IMR-90 (cell line): ENCODE data around the gene PCSK6. TPM values are rescaled to one million over a fixed set of nuclear protein-coding genes. Genes with fewer than 3 reads are reported as not detected.

Experiments used
- ATAC-seq: fragments of 200-7000 bp; cut with Tn5 transposase; 2 replicates; pipeline ENCODE4 v1.9.1; 2020; ENCODE audit warnings: low read depth, mild to moderate bottlenecking, moderate library complexity
- BruUV-seq: library from RNA; stranded (reverse); fragments of 400-500 nt; replicated peaks from 2 replicates; lab custom pipeline; 2021; lab: Mats Ljungman, UMichigan
- CTCF ChIA-PET: fragments of 300-600 bp; formaldehyde crosslinking; extraction: SDS; loops from one replicate; lab custom pipeline; 2021; ENCODE audit warnings: antibody characterized with exemption; lab: Yijun Ruan, JAX
- POLR2A ChIA-PET: fragments of 300-600 bp; sonication (Branson Sonifier 250); formaldehyde crosslinking; loops from one replicate; lab custom pipeline; 2022; ENCODE audit warnings: antibody characterized with exemption; ENCODE audit not compliant: unreplicated experiment; lab: Charles Lee
- DNase-seq: peaks from one replicate; pipeline ENCODE4 v3.0.0; 2013
- H2AFZ ChIP-seq: replicated peaks from 2 replicates; pipeline ENCODE3; 2013; ENCODE audit warnings: low read length, mild to moderate bottlenecking; ENCODE audit not compliant: poor library complexity
- H2AK5ac ChIP-seq: 2 replicates; pipeline ENCODE4 v1.6.1; 2013; ENCODE audit warnings: low read depth, low read length, inconsistent platforms
- H2AK9ac ChIP-seq: replicated peaks from 2 replicates; pipeline ENCODE3; 2013; ENCODE audit warnings: mild to moderate bottlenecking, low read depth, low read length, moderate library complexity; ENCODE audit not compliant: poor library complexity
- H2BK120ac ChIP-seq: 2 replicates; pipeline ENCODE4 v1.6.1; 2013; ENCODE audit warnings: low read depth, low read length, inconsistent platforms
- H2BK15ac ChIP-seq: 3 replicates; pipeline ENCODE4 v1.6.1; 2013; ENCODE audit warnings: low read depth, low read length, inconsistent platforms
- H2BK20ac ChIP-seq: 2 replicates; pipeline ENCODE4 v1.6.1; 2013; ENCODE audit warnings: low read depth, mild to moderate bottlenecking, inconsistent platforms, low read length, moderate library complexity
- H2BK5ac ChIP-seq: 2 replicates; pipeline ENCODE4 v1.6.1; 2013; ENCODE audit warnings: mild to moderate bottlenecking, low read depth, low read length, inconsistent platforms; ENCODE audit not compliant: poor library complexity, severe bottlenecking
- H3K14ac ChIP-seq: replicated peaks from 2 replicates; pipeline ENCODE4 v1.6.1; 2013; ENCODE audit warnings: low read depth, low read length, inconsistent platforms
- H3K18ac ChIP-seq: 2 replicates; pipeline ENCODE4 v1.6.1; 2013; ENCODE audit warnings: low read depth, low read length, control low read depth
- H3K23ac ChIP-seq: 2 replicates; pipeline ENCODE4 v1.6.1; 2013; ENCODE audit warnings: low read depth, low read length, inconsistent platforms
- H3K27ac ChIP-seq: 2 replicates; pipeline ENCODE4 v1.5.1; 2013; ENCODE audit warnings: mild to moderate bottlenecking, control low read depth, low read length; ENCODE audit not compliant: insufficient read depth
- H3K27me3 ChIP-seq: 2 replicates; pipeline ENCODE4 v1.6.1; 2013; ENCODE audit warnings: low read length; ENCODE audit not compliant: control insufficient read depth, insufficient read depth
- H3K36me3 ChIP-seq: 2 replicates; pipeline ENCODE4 v1.6.1; 2013; ENCODE audit warnings: low read length, mixed read lengths; ENCODE audit not compliant: control insufficient read depth, insufficient read depth
- H3K4ac ChIP-seq: 2 replicates; pipeline ENCODE4 v1.6.1; 2013; ENCODE audit warnings: low read depth, low read length, inconsistent platforms
- H3K4me1 ChIP-seq: 2 replicates; pipeline ENCODE4 v1.6.1; 2013; ENCODE audit warnings: low read length, mixed read lengths; ENCODE audit not compliant: control insufficient read depth, insufficient read depth
- H3K4me2 ChIP-seq: 2 replicates; pipeline ENCODE4 v1.6.1; 2013; ENCODE audit warnings: low read depth, mild to moderate bottlenecking, control low read depth, low read length, moderate library complexity
- H3K4me3 ChIP-seq: 2 replicates; pipeline ENCODE4 v1.5.1; 2013; ENCODE audit warnings: low read depth, mild to moderate bottlenecking, control low read depth, low read length, moderate library complexity; ENCODE audit not compliant: insufficient read depth
- H3K56ac ChIP-seq: 2 replicates; pipeline ENCODE4 v1.6.1; 2013; ENCODE audit warnings: low read length, inconsistent platforms; ENCODE audit not compliant: insufficient read depth; ENCODE audit errors: extremely low read depth
- H3K79me1 ChIP-seq, 2 experiments: 2 replicates each; pipeline ENCODE4 v1.6.1; 2013; ENCODE audit warnings: low read length in 2 of 2, inconsistent platforms in 1 of 2, low read depth in 1 of 2
- H3K9ac ChIP-seq: 2 replicates; pipeline ENCODE4 v1.6.1; 2013; ENCODE audit warnings: low read depth, low read length, control low read depth
- H3K9me1 ChIP-seq: 2 replicates; pipeline ENCODE4 v1.6.1; 2013; ENCODE audit warnings: low read length, inconsistent platforms; ENCODE audit not compliant: insufficient read depth
- H3K9me3 ChIP-seq: 2 replicates; pipeline ENCODE4 v1.6.1; 2013; ENCODE audit warnings: low read length; ENCODE audit not compliant: control insufficient read depth, insufficient read depth
- H4K20me1 ChIP-seq: 2 replicates; pipeline ENCODE4 v1.6.1; 2013; ENCODE audit warnings: low read length, inconsistent platforms; ENCODE audit not compliant: insufficient read depth
- H4K5ac ChIP-seq: 2 replicates; pipeline ENCODE4 v1.6.1; 2013; ENCODE audit warnings: mild to moderate bottlenecking, low read depth, low read length, control low read depth
- H4K8ac ChIP-seq, 2 experiments: 2 replicates each; pipeline ENCODE4 v1.6.1; 2013; ENCODE audit warnings: low read depth in 2 of 2, low read length in 2 of 2, control low read depth in 1 of 2, inconsistent platforms in 1 of 2
- H4K91ac ChIP-seq: 2 replicates; pipeline ENCODE4 v1.6.1; 2013; ENCODE audit warnings: low read depth, low read length, inconsistent platforms; ENCODE audit not compliant: insufficient read depth
- CEBPB ChIP-seq: IDR thresholded peaks from 2 replicates; pipeline ENCODE4 v1.6.1; 2012; ENCODE audit warnings: low read depth, low read length, improper control_type of control experiment
- WGBS, 2 experiments: methylation state at CpG; one replicate each; pipeline versions ENCODE4 v1.1.5 to v1.1.7; 2013; ENCODE audit warnings: missing lambda C conversion rate in 2 of 2; ENCODE audit not compliant: insufficient read length in 1 of 2; ENCODE audit errors: extremely low coverage in 2 of 2; 5-methylcytosine and 5-hydroxymethylcytosine counted together
- dilution Hi-C: fragments of 300-500 bp; cut with HindIII; formaldehyde crosslinking; loops from one replicate; pipeline ENCODE4 v1.14.3; 2018; ENCODE audit warnings: low sequenced_read_pairs; ENCODE audit not compliant: unreplicated experiment
- in situ Hi-C: fragments of 300-500 bp; cut with MboI; formaldehyde crosslinking; loops from 3 replicates; pipeline ENCODE4 v1.14.3; 2019; ENCODE audit warnings: low sequenced_read_pairs, inconsistent platforms, mixed read lengths
- intact Hi-C: fragments of 100-400 bp; cut with micrococcal nuclease; formaldehyde crosslinking; loops from 2 replicates; pipeline ENCODE4 v1.10.0; 2022
- polyA plus RNA-seq, 3 experiments: library from polyadenylated mRNA; depleted of rRNA; stranded (reverse); fragments of >200 nt; gene quantifications; 2 replicates each; pipeline ENCODE4 v1.2.3, GENCODE V29; 2012; ENCODE audit warnings: low replicate concordance in 1 of 3
- total RNA-seq: library from RNA; depleted of rRNA; stranded (reverse); fragments of >200 nt; gene quantifications from 2 replicates; pipeline ENCODE4 v1.2.3, GENCODE V29; 2012
- TF ChIP-seq, protein P1 (sequence below): fragments of 150-350 bp; IDR thresholded peaks from 2 replicates; pipeline ENCODE4 v1.6.1; 2017; ENCODE audit warnings: mild to moderate bottlenecking, antibody characterized with exemption, low read length, low read depth

Gene PCSK6
- total and polyA plus RNA-seq, 2 of the 4 experiments (the other 2 are of a cell fraction), result not detected

DNA sequence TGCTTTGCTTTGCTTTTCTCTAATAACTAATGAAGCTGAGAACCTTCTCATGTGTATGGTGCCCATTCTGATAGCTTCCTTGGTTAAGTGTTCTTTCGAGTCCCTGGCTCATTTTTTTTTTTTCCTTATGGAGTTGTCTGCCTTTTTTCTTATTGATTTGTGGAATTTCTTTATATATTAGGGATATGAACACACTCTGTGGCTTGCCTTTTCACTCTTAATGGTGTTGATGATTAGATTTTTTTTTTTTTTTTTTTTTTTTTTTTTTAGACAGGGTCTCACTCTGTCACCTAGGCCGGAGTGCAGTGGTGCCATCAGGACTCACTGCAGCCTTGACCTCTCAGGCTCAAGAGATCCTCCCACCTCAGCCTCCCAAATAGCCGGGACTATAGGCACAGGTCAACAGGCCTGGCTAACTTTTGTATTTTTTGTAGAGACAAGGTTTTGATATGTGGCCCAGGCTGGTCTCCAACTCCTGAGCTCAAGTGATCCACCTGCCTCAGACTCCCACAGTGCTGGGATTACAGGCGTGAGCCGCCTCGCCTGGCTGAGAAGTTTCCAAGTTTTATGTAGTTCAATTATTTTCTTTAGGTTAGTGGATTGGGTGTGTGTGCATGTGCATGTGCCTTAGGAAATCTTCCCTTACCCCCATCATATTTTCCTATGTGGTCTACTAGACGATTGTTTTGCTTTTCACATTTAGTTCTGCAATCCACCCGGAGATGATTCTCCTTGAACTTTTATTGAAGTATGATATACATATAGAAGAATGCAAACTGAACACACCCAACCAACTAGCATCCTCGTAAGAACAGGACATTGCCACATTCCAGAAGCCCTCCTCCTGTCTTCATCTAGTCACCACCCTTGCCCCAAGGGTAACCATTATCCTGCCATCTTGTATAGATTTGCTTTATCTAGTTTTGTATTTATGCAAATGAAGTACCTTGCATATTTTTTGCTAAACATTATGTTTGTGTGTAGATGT, 192.8 kb downstream of the PCSK6 start:
- H2AFZ ChIP-seq, result no peak overlapping the region
- H3K4me1 ChIP-seq, result peaks cover 6% of the 10 kb centered on the region
- no TSS peak for BruUV-seq
- H3K9ac ChIP-seq, result no peak overlapping the region; the same call in 1 of the 2 replicates
- H3K4me2 ChIP-seq, result peak overlapping the region; percentile 80; the same call in 1 of the 2 replicates
- in situ Hi-C loops, result no loop called here
- ATAC-seq, result no peak
- no peaks in the 10 kb centered on the region for H3K9me3 ChIP-seq
- DNase-seq, result peak; percentile 29
- no peak overlapping the region for H2BK120ac ChIP-seq
- no peak overlapping the region for H2AK9ac ChIP-seq
- H3K18ac ChIP-seq, result 0 out of 2 replicates have a peak overlapping the region, but pooled peaks have one; percentile 14
- no peak overlapping the region for H3K23ac ChIP-seq
- H2BK5ac ChIP-seq, result peak overlapping the region; percentile 53
- no peak overlapping the region for H4K91ac ChIP-seq
- H4K5ac ChIP-seq, result no peak overlapping the region
- POLR2A ChIA-PET, result no interaction called here
- peaks cover 24% of the 10 kb centered on the region for H4K20me1 ChIP-seq
- no peaks in the 10 kb centered on the region for H3K36me3 ChIP-seq
- TF ChIP-seq, protein P1, sequence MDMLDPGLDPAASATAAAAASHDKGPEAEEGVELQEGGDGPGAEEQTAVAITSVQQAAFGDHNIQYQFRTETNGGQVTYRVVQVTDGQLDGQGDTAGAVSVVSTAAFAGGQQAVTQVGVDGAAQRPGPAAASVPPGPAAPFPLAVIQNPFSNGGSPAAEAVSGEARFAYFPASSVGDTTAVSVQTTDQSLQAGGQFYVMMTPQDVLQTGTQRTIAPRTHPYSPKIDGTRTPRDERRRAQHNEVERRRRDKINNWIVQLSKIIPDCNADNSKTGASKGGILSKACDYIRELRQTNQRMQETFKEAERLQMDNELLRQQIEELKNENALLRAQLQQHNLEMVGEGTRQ, result no peak
- TF ChIP-seq CEBPB, result 0 out of 2 replicates have a peak, but pooled peaks have one; percentile 5
- intact Hi-C loops, result loop anchor here (1.0 kb wide), 1 partner anchor 345 kb away; no protein-coding TSS in a partner anchor
- CTCF ChIA-PET, result interaction anchor here (0.7 to 0.8 kb wide), 2 partner anchors 345 to 1592 kb away, joined by 3 to 5 read pairs; no protein-coding TSS in a partner anchor
- no peak overlapping the region for H2BK15ac ChIP-seq
- H2BK20ac ChIP-seq, result no peak overlapping the region
- H3K27me3 ChIP-seq, result no peaks in the 10 kb centered on the region
- peak overlapping the region; percentile 14; the same call in 1 of the 2 replicates for H3K4me3 ChIP-seq
- H2AK5ac ChIP-seq, result no peak overlapping the region
- H3K27ac ChIP-seq, result no peak overlapping the region
- no peak overlapping the region; the same call in 1 of the 2 replicates for H3K4ac ChIP-seq
- WGBS, 2 experiments, result no CpG with 5 or more reads among the region's 9 CpGs
- H3K14ac ChIP-seq, result no peak overlapping the region
- H3K9me1 ChIP-seq, result no peaks in the 10 kb centered on the region
- 0 out of 4 replicates have a peak overlapping the region, but pooled peaks of 1 of the 2 experiments have one; percentile 4 for H4K8ac ChIP-seq
- dilution Hi-C loops, result no loop called here
- H3K79me1 ChIP-seq, result peaks cover 0 to 22% of the 10 kb centered on the region in 2 experiments; a peak in 2 of 4 replicates
- no peak overlapping the region for H3K56ac ChIP-seq
